H1 (cell line): Measurements from ENCODE around the gene TCF7L1.

Experiments used
- RXRA ChIP-seq: IDR thresholded peaks from 2 replicates; pipeline ENCODE4 v1.6.1; 2011; ENCODE audit warnings: low read depth, mild to moderate bottlenecking, low read length, moderate library complexity; ENCODE audit not compliant: insufficient read depth
- TF ChIP-seq, protein P1 (sequence below), 3 experiments: IDR thresholded peaks; 1 replicate in 2 of 3; 2 replicates in 1 of 3; pipeline versions ENCODE4 v1.5.1 to v1.6.1; 2011; ENCODE audit warnings: low read length in 3 of 3, mild to moderate bottlenecking in 3 of 3, inconsistent platforms in 2 of 3, low read depth in 1 of 3, moderate library complexity in 1 of 3; ENCODE audit not compliant: insufficient read depth in 1 of 3; ENCODE audit errors: control extremely low read depth in 1 of 3

DNA sequence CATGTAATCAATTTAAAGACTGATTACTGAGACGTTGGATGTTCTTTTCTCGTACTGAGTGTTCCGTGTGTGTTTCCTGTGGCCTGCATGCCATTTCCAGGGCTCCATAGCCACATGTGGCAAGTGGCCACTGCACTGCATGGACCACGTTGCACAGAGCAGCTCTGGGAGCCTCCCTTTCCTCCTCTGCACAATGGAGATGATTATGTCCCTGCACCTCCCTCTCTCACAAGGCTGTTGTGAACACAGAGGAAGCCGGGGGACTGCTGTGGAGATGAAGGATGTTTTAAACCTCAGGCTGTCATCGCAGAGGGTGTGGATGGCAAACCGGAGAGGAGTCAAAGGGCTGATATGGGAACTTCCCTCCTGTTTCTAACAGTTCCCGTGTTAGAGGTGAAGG lies 106.9 kb downstream of the TCF7L1 start:
- TF ChIP-seq, protein P1, sequence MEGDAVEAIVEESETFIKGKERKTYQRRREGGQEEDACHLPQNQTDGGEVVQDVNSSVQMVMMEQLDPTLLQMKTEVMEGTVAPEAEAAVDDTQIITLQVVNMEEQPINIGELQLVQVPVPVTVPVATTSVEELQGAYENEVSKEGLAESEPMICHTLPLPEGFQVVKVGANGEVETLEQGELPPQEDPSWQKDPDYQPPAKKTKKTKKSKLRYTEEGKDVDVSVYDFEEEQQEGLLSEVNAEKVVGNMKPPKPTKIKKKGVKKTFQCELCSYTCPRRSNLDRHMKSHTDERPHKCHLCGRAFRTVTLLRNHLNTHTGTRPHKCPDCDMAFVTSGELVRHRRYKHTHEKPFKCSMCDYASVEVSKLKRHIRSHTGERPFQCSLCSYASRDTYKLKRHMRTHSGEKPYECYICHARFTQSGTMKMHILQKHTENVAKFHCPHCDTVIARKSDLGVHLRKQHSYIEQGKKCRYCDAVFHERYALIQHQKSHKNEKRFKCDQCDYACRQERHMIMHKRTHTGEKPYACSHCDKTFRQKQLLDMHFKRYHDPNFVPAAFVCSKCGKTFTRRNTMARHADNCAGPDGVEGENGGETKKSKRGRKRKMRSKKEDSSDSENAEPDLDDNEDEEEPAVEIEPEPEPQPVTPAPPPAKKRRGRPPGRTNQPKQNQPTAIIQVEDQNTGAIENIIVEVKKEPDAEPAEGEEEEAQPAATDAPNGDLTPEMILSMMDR (IDR thresholded peaks at IDR 0.05; ENCODE audit: control extremely low read depth in 1 of 3, insufficient read depth in 1 of 3, low read depth in 1 of 3, low read length in 3 of 3) = no peak
- no peak for TF ChIP-seq RXRA
